ENCODE data around the gene MGAT4C.

GRCh38 chr12:85993746-85994145, 262.4 kb downstream of the MGAT4C start:
- TF ChIP-seq CTCF (conservative IDR thresholded peaks at IDR 0.05; ENCODE audit: low read depth in 2 of 2) (no peak), EZH2 (IDR thresholded peaks at IDR 0.05; ENCODE audit: low read depth, unreplicated experiment) (no peak)

Data from GM23338 (cell line).